Mesendoderm (in vitro differentiated cells): ENCODE results near the gene CKMT1B.
"Not testable (repeated sequence)": the region's sequence is repeated elsewhere in the genome, so short reads cannot be mapped to it uniquely, and the experiment has no call there.

ENCODE experiments used
- DNase-seq: peaks from one replicate; pipeline ENCODE4 v3.0.0; 2013
- H2AK5ac ChIP-seq: 2 replicates; pipeline ENCODE4 v1.6.1; 2013; ENCODE audit warnings: low read length, inconsistent platforms
- H2BK120ac ChIP-seq: 2 replicates; pipeline ENCODE4 v1.6.1; 2013; ENCODE audit warnings: low read depth, mild to moderate bottlenecking, low read length, moderate library complexity, mixed read lengths
- H2BK15ac ChIP-seq: replicated peaks from 2 replicates; pipeline ENCODE4 v1.6.1; 2013; ENCODE audit warnings: low read depth, mild to moderate bottlenecking, moderate library complexity
- H2BK5ac ChIP-seq: 2 replicates; pipeline ENCODE4 v1.6.1; 2013; ENCODE audit warnings: low read length, inconsistent platforms
- H3K18ac ChIP-seq: 2 replicates; pipeline ENCODE4 v1.6.1; 2013; ENCODE audit warnings: mild to moderate bottlenecking, low read length, mixed read lengths
- H3K23ac ChIP-seq: one replicate; pipeline ENCODE4 v1.6.1; 2013; ENCODE audit warnings: low read length
- H3K27ac ChIP-seq: 2 replicates; pipeline ENCODE4 v1.5.1; 2013; ENCODE audit warnings: low read depth, mild to moderate bottlenecking, inconsistent platforms, low read length, moderate library complexity
- H3K27me3 ChIP-seq: 2 replicates; pipeline ENCODE4 v1.6.1; 2013; ENCODE audit warnings: low read length, control low read depth, mild to moderate bottlenecking, inconsistent platforms; ENCODE audit not compliant: insufficient read depth, poor library complexity
- H3K36me3 ChIP-seq: 2 replicates; pipeline ENCODE4 v1.6.1; 2013; ENCODE audit warnings: low read length, inconsistent platforms; ENCODE audit not compliant: control insufficient read depth, insufficient read depth
- H3K4ac ChIP-seq: one replicate; pipeline ENCODE4 v1.6.1; 2013; ENCODE audit warnings: low read depth, mild to moderate bottlenecking, low read length, moderate library complexity
- H3K4me1 ChIP-seq: 2 replicates; pipeline ENCODE4 v1.6.1; 2013; ENCODE audit warnings: low read depth, low read length, inconsistent platforms; ENCODE audit not compliant: control insufficient read depth
- H3K4me2 ChIP-seq: 2 replicates; pipeline ENCODE4 v1.6.1; 2013; ENCODE audit warnings: low read length
- H3K4me3 ChIP-seq: 2 replicates; pipeline ENCODE4 v1.5.1; 2013; ENCODE audit warnings: mild to moderate bottlenecking, low read length
- H3K56ac ChIP-seq: one replicate; pipeline ENCODE4 v1.6.1; 2013; ENCODE audit warnings: low read length
- H3K79me1 ChIP-seq: 2 replicates; pipeline ENCODE4 v1.6.1; 2013; ENCODE audit warnings: low read length, inconsistent platforms
- H3K79me2 ChIP-seq: 2 replicates; pipeline ENCODE4 v1.6.1; 2013; ENCODE audit warnings: mild to moderate bottlenecking, low read length; ENCODE audit not compliant: control insufficient read depth, insufficient read depth
- H3K9ac ChIP-seq: 2 replicates; pipeline ENCODE4 v1.6.1; 2013; ENCODE audit warnings: low read length, inconsistent platforms
- H4K5ac ChIP-seq: one replicate; pipeline ENCODE4 v1.6.1; 2013; ENCODE audit warnings: low read length
- H4K8ac ChIP-seq: one replicate; pipeline ENCODE4 v1.6.1; 2013; ENCODE audit warnings: low read depth, mild to moderate bottlenecking, control low read depth, low read length, moderate library complexity
- WGBS: extraction: QIAGEN DNeasy Blood & Tissue Kit; methylation state at CpG from one replicate; pipeline ENCODE4 v1.1.7; 2013; ENCODE audit warnings: low lambda C conversion rate, missing lambda C conversion rate; ENCODE audit not compliant: insufficient coverage; ENCODE audit errors: extremely low coverage; 5-methylcytosine and 5-hydroxymethylcytosine counted together

CKMT1B gene

GRCh38 chr15:43618700-43619099 is 24.9 kb downstream of the CKMT1B start, which contains the start of gene STRC:
Gene STRC (minus strand): TSS chr15:43618800. CDS start chr15:43618722, 78 bp downstream.
- H3K9ac ChIP-seq, H3K56ac ChIP-seq, H3K4ac ChIP-seq, H2BK120ac ChIP-seq, H2BK15ac ChIP-seq, DNase-seq, H3K18ac ChIP-seq, H4K5ac ChIP-seq, H4K8ac ChIP-seq, H2AK5ac ChIP-seq, H3K79me1 ChIP-seq, H3K27me3 ChIP-seq, H3K4me3 ChIP-seq, H3K4me1 ChIP-seq, H3K27ac ChIP-seq, H3K79me2 ChIP-seq, H2BK5ac ChIP-seq, H3K23ac ChIP-seq, H3K4me2 ChIP-seq, H3K36me3 ChIP-seq: not testable (repeated sequence)
- no CpG with 5 or more reads among the region's 2 CpGs for WGBS

- H2AK5ac ChIP-seq, H3K79me2 ChIP-seq, H3K9ac ChIP-seq, H3K4me2 ChIP-seq, H2BK15ac ChIP-seq, H3K4ac ChIP-seq, H3K23ac ChIP-seq, H3K27me3 ChIP-seq, H4K8ac ChIP-seq, H4K5ac ChIP-seq, H2BK120ac ChIP-seq, H3K36me3 ChIP-seq, H3K4me3 ChIP-seq, H2BK5ac ChIP-seq, H3K4me1 ChIP-seq, H3K56ac ChIP-seq, H3K18ac ChIP-seq, H3K79me1 ChIP-seq, H3K27ac ChIP-seq: not testable (repeated sequence)
- DNase-seq = peak; percentile 6
- no CpG with 5 or more reads among the region's 7 CpGs for WGBS
Measured at GRCh38 chr15:43622068-43622799, 28.4 kb downstream of the CKMT1B start.

- Histone ChIP-seq H3K36me3 (no peaks in the 10 kb centered on the region), H3K27me3 (no peaks in the 10 kb centered on the region), H2BK15ac (no peak overlapping the region), H3K4me3 (no peak overlapping the region), H4K5ac (no peak overlapping the region), H2BK120ac (no peak overlapping the region), H3K79me2 (no peaks in the 10 kb centered on the region), H3K4ac (no peak overlapping the region), H3K18ac (no peak overlapping the region), H3K4me1 (no peaks in the 10 kb centered on the region), H3K56ac (no peak overlapping the region), H3K4me2 (no peak overlapping the region), H3K27ac (no peak overlapping the region), H3K79me1 (no peaks in the 10 kb centered on the region), H4K8ac (no peak overlapping the region), H2BK5ac (no peak overlapping the region), H3K9ac (no peak overlapping the region), H3K23ac (no peak overlapping the region), H2AK5ac (no peak overlapping the region)
- no peak for DNase-seq
- WGBS = no CpG with 5 or more reads among the region's 5 CpGs
Measured at GRCh38 chr15:43625106-43625505, 31.3 kb downstream of the CKMT1B start.

- H3K79me2 ChIP-seq, H2BK15ac ChIP-seq, H2BK120ac ChIP-seq, H4K8ac ChIP-seq, H2BK5ac ChIP-seq, H3K79me1 ChIP-seq, H3K27me3 ChIP-seq, H3K9ac ChIP-seq, H3K4me2 ChIP-seq, H3K27ac ChIP-seq, H2AK5ac ChIP-seq, H3K4ac ChIP-seq, H3K4me1 ChIP-seq, H3K23ac ChIP-seq, H3K4me3 ChIP-seq, H4K5ac ChIP-seq, H3K36me3 ChIP-seq, DNase-seq, H3K56ac ChIP-seq, H3K18ac ChIP-seq: not testable (repeated sequence)
Measured at GRCh38 chr15:43626937-43627336, 33.1 kb downstream of the CKMT1B start.

- H3K79me2 ChIP-seq, DNase-seq, H4K5ac ChIP-seq, H3K18ac ChIP-seq, H3K4me3 ChIP-seq, H3K23ac ChIP-seq, H3K79me1 ChIP-seq, H2BK5ac ChIP-seq, H3K9ac ChIP-seq, H3K27me3 ChIP-seq, H3K4me1 ChIP-seq, H3K56ac ChIP-seq, H3K27ac ChIP-seq, H3K4me2 ChIP-seq, H2BK120ac ChIP-seq, H4K8ac ChIP-seq, H2BK15ac ChIP-seq, H2AK5ac ChIP-seq, H3K4ac ChIP-seq, H3K36me3 ChIP-seq: not testable (repeated sequence)
- WGBS = no CpG with 5 or more reads among the region's 8 CpGs
Measured at GRCh38 chr15:43638464-43639204, 44.8 kb downstream of the CKMT1B start.
